A549 treated with CORT108297 at 1 μM for 4 hours (cell line): ENCODE data around the gene GABRQ. TPM values are rescaled to one million over a fixed set of nuclear protein-coding genes. Genes with fewer than 3 reads are reported as not detected.

Experiments
- total RNA-seq: library from RNA; stranded (reverse); fragments of 200-300 nt; extraction: Qiagen RNA extraction; gene quantifications from 5 replicates; pipeline ENCODE4 v1.2.3, GENCODE V29; 2022

Gene GABRQ
- total RNA-seq = 0.17 to 0.23 TPM (median 0.21 TPM) in 5 replicates

GRCh38 chrX:152637649-152638442 lies at the start of gene GABRQ:
Gene GABRQ, plus strand, starts transcription at chrX:152637895. Its CDS starts 308 bp downstream, at chrX:152638203.

GRCh38 chrX:152697952-152698931 lies 60.5 kb downstream of the GABRQ start, which contains the start of gene MAGEA3:
Gene MAGEA3, plus strand, starts transcription at chrX:152698794. Its CDS starts 2,039 bp downstream, at chrX:152700833.

Other genes with a start within 250 kb of the GABRQ start
- 0.34 to 0.57 TPM (median 0.40 TPM) in 5 replicates for gene GABRA3, start 186.6 kb upstream of the GABRQ start, total RNA-seq
- 2.5 to 4.4 TPM (median 3.3 TPM) in 5 replicates for gene MAGEA3, start 60.9 kb downstream of the GABRQ start, total RNA-seq
- not detected in 5 replicates for gene CSAG2, start 71.4 kb downstream of the GABRQ start, total RNA-seq
- gene MAGEA2B, start 76.7 kb downstream of the GABRQ start, total RNA-seq = not detected in 5 replicates
- gene CSAG1, start 95.8 kb downstream of the GABRQ start, total RNA-seq = 0.32 to 0.54 TPM (median 0.46 TPM) in 5 replicates
- gene MAGEA12, start 95.9 kb downstream of the GABRQ start, total RNA-seq = 0.08 to 0.18 TPM (median 0.17 TPM) in 5 replicates
- 0.08 to 0.13 TPM (median 0.11 TPM) in 4 of 5 replicates, not detected in the other for gene MAGEA2, start 115.9 kb downstream of the GABRQ start, total RNA-seq
- not detected in 5 replicates for gene CSAG3, start 121.3 kb downstream of the GABRQ start, total RNA-seq
- gene MAGEA6, start 131.8 kb downstream of the GABRQ start, total RNA-seq = 10.5 to 13.7 TPM (median 12.9 TPM) in 5 replicates
- 71.8 to 88.7 TPM (median 72.6 TPM) in 5 replicates for gene CETN2, start 192.9 kb downstream of the GABRQ start, total RNA-seq
- 39.7 to 42.5 TPM (median 40.6 TPM) in 5 replicates for gene NSDHL, start 193.2 kb downstream of the GABRQ start, total RNA-seq